NCI-H524 treated with DMSO at 0.1 percent for 48 hours (cell line): ENCODE results near the gene DPP3.
A peak's percentile ranks its signal among the peaks of the same experiment; 100 is the strongest.
"Not testable (repeated sequence)": the region's sequence is repeated elsewhere in the genome, so short reads cannot be mapped to it uniquely, and the experiment has no call there.

Experiments
- DNase-seq: peaks from one replicate; lab custom pipeline; 2025; lab: John Stamatoyannopoulos, UW

Gene DPP3

GRCh38 chr11:66532784-66533183 is 52.5 kb downstream of the DPP3 start:
- no peak for DNase-seq

DNA sequence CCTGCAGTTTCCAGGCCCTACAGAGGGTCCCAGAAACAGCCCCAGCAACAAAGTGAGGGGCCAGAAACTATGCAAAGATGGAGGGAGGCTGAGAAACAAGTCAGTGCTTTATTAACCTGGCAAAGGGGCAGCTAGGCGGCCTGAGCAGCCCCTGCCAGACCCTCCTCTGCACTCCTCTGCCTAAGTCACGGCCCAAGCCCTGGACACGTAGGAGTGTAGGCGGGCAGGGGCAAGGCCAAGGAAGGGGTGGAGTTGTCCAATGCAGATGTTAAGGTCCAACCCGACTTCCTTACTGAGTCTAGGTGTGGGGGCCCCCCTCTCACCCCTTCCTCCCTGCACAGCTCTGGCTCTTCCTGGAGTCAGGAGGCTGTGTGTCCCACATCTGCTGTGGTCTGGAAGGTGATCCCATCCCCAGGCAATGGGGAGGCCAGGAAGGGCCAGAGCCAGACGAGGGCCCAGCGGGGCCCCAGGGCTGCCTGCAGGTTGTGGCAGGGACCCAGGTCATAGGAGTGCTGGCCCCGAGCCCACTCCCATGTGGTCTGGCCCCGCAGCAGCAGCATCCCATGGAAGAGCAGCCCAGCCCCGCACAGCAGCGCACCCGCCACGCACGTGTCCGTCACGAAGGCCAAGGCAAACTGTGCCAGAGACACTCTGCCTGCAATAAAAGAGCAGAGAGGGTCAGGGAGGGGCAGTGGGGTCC is 59.1 kb downstream of the DPP3 start:
- DNase-seq = no peak

GRCh38 chr11:66539870-66540213 is 59.6 kb downstream of the DPP3 start:
- DNase-seq = no peak

- not testable (repeated sequence) for DNase-seq
Measured at GRCh38 chr11:66540598-66540997, 60.4 kb downstream of the DPP3 start.

- DNase-seq = no peak
Measured at GRCh38 chr11:66541892-66542291, 61.7 kb downstream of the DPP3 start.

DNA sequence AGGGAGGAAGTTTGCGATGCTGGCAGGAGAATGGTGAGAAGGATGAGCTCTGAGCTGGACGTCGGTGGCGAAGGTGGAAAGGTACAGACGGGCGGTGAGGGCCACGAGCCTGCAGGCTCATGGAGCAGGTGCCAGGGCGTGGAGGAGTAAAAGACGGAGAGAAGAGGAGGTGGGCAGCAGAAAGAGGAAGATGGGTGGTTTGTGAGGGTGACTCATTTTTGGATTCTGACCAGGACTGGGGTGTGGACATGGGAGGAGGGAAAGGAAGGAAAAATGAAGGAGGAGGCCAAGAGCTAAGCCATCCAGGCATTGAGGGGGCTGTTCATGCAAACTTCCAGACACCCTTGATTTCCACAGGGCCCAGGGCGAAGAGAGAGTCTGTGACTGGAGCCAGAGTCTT is 62.1 kb downstream of the DPP3 start:
- DNase-seq = no peak

- DNase-seq = no peak
Measured at GRCh38 chr11:66543263-66544107, 63.3 kb downstream of the DPP3 start.

GRCh38 chr11:66544952-66545351 is 64.7 kb downstream of the DPP3 start:
- DNase-seq = not testable (repeated sequence)

- DNase-seq = peak; percentile 64
Measured at GRCh38 chr11:66545701-66546367, 65.6 kb downstream of the DPP3 start, which contains the start of gene ZDHHC24. Gene ZDHHC24, minus strand, starts transcription at chr11:66546048. Its CDS starts 45 bp downstream, at chr11:66546003.

DNA sequence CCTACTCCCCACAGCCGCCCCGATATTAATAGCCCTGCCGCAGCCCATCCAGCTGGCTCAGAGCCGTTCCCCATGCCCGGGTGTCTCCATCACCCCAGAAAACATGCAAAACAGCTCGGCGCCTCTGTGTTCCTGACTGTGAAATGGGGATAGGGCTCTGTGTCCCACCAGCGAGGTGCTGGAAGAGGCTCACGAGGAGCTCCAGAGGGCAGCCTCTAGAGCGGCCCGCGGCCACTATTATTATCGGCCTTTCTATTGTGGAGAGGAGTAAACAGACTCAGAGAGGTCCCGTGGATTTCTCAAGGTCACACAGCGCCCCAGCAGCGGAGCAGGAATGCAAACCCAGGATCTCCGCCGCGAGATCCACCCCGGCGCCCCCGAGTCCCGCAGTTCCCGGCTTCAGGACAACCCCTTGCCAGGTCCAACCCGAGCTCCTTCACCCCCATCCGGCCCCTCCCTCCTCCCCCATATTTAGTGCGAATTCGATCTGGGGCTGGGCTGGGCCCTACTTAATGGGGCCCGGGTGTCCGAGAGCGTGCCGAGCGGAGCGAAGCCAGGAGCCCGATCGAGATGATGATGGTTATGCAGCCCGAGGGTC is 66.2 kb downstream of the DPP3 start, which contains the start of gene ACTN3:
ACTN3 (plus strand) TSS at position 536 of the 598 bp plus-strand sequence; CDS start at position 571, 35 bp downstream.
- no peak for DNase-seq

DNA sequence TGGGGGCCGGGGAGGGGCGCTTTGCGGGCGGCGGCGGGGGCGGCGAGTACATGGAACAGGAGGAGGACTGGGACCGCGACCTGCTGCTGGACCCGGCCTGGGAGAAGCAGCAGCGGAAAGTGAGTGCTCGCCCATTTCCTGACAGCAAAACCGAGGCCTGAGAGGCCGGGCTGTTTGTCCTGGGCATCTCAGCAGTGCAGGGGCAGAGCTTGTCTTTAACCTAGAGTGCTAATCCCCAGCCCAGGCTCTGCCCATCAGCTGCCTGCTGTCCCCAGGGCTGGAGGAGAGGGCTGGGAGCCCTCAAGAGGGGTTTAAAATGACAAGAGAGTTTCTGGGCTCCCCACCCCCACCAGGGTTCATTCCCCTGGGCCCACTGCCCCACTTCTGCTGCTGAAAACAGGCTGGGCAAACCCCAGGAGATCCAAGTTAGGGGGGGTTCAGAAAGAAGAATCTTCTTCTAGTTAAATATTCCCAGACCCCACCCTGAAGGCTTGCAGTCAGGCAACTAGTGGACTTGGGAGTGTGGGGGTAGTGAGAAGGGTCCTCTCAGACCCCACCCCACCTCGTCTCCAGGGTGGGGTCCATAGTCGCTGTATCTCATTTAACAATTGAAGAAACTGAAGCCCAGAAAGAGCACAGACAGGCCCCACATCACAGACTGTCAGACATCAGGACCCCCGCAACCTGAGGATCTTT is 66.9 kb downstream of the DPP3 start:
- DNase-seq = peak; percentile 76

- peak; percentile 63 for DNase-seq
Measured at GRCh38 chr11:66547662-66548009, 67.4 kb downstream of the DPP3 start.

DNA sequence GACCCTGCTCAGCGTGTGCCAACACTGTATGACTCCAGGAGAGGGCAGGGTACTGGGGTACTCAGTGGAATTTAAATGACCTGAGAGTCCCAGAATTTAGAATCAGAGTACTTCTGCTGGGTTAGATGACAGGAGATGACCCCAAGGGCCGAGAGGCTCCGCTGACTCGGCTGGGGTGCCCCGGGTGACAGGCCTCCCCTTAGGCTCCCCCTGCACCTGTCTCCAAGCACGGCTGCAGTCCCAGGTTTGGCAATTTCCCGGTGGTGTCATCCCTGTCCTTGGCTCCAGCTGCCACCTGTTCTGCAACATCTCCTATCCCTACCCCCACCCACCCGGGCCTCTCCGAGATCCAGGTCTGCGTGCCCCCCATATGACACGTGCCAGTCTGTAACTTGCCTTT is 67.8 kb downstream of the DPP3 start:
- DNase-seq = peak; percentile 70

DNA sequence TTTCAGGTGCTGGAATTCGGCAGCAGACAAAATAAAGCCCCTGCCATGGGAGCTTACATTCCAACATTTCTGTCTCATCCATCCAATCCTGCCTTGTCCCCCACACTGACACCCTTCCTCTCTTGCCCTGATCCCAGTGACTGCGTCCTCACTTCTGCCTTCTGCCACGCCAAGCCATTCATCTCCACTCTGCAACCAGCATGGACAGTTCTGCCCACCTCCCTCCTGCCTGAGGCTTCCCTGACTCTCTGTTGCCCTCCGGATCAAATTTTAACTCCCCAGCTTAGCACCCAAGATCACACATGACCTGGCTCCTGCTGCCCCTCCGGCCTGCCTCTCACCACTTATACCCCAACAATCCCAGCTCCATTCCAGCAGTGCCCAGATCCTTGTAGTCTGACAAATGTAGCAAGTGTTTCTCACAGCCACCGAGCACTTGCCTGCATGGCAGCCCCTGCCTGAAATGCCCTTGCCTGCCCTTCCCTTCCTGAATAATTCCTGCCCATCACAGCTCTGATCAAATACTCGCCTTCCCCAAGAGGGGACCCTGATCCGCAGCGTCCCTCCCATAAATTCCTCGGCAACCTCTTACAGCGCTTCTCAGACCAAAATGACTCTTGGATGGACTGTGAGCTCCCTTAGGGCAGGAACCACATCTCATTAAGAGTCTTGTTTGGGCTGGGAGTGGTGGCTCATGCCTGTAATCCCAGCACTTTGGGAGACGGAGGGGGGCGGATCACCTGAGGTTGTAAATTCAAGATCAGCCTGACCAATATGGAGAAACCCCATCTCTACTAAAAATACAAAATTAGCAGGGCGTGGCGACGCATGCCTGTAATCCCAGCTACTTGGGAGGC is 68.8 kb downstream of the DPP3 start:
- no peak for DNase-seq

- DNase-seq = no peak
Measured at GRCh38 chr11:66549696-66550095, 69.5 kb downstream of the DPP3 start.

- no peak for DNase-seq
Measured at GRCh38 chr11:66550887-66551286, 70.7 kb downstream of the DPP3 start.

GRCh38 chr11:66554602-66555001 is 74.4 kb downstream of the DPP3 start:
- DNase-seq = no peak

DNA sequence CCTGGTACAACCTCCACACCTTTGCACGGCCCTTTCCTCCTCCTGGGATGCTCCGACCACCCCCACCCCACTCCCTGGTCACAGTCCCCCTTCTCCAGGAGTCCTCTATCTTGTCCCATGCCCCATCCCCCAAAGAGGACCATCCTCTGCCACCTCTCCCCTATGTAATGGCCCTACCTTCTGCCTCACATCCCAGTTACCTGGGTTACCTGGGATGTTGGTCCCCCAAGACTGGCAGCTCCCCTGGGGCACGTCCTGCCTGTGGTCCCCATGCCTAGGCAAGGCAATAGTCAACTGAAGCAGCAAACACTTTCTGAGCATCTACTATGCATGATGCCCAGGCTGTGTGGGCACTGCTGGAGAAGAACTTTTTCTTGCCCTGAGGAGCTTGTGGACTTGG is 75.2 kb downstream of the DPP3 start:
- DNase-seq = no peak

- no peak for DNase-seq
Measured at GRCh38 chr11:66556086-66556485, 75.9 kb downstream of the DPP3 start.

DNA sequence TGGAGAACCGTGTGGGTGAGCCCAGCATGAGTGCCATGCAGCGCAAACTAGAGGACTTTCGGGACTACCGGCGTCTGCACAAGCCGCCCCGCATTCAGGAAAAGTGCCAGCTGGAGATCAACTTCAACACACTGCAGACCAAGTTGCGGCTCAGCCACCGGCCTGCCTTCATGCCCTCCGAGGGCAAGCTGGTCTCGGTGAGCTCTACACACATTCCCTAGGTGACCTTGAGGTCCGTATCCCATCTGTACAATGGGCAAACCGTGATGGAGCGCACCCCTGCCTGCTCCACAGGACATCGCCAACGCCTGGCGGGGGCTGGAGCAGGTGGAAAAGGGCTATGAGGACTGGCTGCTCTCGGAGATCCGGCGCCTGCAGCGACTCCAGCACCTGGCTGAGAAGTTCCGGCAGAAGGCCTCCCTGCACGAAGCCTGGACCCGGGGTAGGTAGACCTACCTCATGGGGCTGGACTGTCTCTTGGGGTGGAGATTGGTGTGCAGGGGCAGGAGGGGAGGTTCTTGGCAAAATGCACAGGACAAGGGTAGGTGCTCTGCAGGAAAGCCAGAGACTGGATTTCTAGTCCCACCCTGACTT is 77.6 kb downstream of the DPP3 start:
- no peak for DNase-seq
